Activated T-cell treated with anti-CD3 and anti-CD28 coated beads, Interleukin-2, amount 50 U/mL, for 24 hours (primary cell): Measurements from ENCODE around the gene LRP3.
"Not testable (repeated sequence)": the region's sequence is repeated elsewhere in the genome, so short reads cannot be mapped to it uniquely, and the experiment has no call there.

Source experiments
- DNase-seq: peaks from one replicate; pipeline ENCODE4 v3.0.0-alpha.2; 2020
- H3K27ac Mint-ChIP-seq: 2 replicates; pipeline ENCODE4 v1.8.0; 2020; ENCODE audit warnings: mild to moderate bottlenecking, mixed read lengths
- H3K27me3 Mint-ChIP-seq: 2 replicates; pipeline ENCODE4 v1.8.0; 2020; ENCODE audit warnings: mixed read lengths
- H3K36me3 Mint-ChIP-seq: 2 replicates; pipeline ENCODE4 v1.8.0; 2020; ENCODE audit warnings: low read depth, mixed read lengths
- H3K4me1 Mint-ChIP-seq: 2 replicates; pipeline ENCODE4 v1.8.0; 2020; ENCODE audit warnings: low read depth, mixed read lengths
- H3K4me3 Mint-ChIP-seq: 2 replicates; pipeline ENCODE4 v1.8.0; 2020; ENCODE audit warnings: mild to moderate bottlenecking, moderate library complexity, mixed read lengths
- H3K9me3 Mint-ChIP-seq: 2 replicates; pipeline ENCODE4 v1.8.0; 2020; ENCODE audit warnings: mixed read lengths

LRP3 gene

GRCh38 chr19:33168528-33168927, 25.6 kb upstream of the LRP3 start:
- H3K27ac Mint-ChIP-seq, result no peak overlapping the region
- no peaks in the 10 kb centered on the region for H3K27me3 Mint-ChIP-seq
- H3K4me3 Mint-ChIP-seq, result no peak overlapping the region

DNA sequence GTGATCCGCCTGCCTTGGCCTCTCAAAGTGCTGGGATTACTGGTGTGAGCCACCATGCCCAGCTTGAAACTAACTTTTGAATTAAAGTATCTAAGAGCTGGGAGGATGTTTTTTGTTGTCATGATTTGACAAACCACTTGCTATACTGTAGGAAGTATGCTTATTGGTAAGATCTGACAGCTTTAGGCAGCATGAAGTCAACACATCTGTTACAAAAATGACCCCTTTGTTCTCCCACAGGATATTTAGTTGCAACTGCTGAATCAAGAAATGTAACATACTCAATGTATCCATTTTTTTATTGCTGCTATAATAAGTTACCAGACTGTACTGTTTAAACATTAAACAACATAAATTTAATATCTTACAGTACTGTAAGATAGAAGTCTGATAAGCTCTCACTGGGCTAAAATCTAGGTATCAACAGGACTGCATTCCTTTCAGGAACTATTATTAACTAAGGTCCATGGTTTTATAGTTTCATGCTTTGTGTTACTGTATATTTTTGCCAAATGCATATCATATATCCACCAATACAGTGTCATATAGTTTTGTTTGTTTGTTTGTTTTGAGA, 22.8 kb upstream of the LRP3 start:
- Mint-ChIP-seq H3K4me3 (no peak overlapping the region), H3K4me1 (peaks cover 38% of the 10 kb centered on the region), H3K27me3 (no peaks in the 10 kb centered on the region), H3K27ac (no peak overlapping the region), H3K36me3 (peaks cover 22% of the 10 kb centered on the region), H3K9me3 (peaks cover 13% of the 10 kb centered on the region)
- no peak for DNase-seq

More at GRCh38 chr19:33168528-33168927, 25.6 kb upstream of the LRP3 start:
- no peak for DNase-seq
- H3K9me3 Mint-ChIP-seq, result peaks cover 13% of the 10 kb centered on the region
- peaks cover 17% of the 10 kb centered on the region for H3K36me3 Mint-ChIP-seq
- H3K4me1 Mint-ChIP-seq, result peaks cover 19% of the 10 kb centered on the region

GRCh38 chr19:33171916-33172359, 22.2 kb upstream of the LRP3 start:
- no peak overlapping the region for H3K27ac Mint-ChIP-seq
- peaks cover 24% of the 10 kb centered on the region for H3K36me3 Mint-ChIP-seq
- H3K4me3 Mint-ChIP-seq, result no peak overlapping the region
- DNase-seq, result no peak
- H3K9me3 Mint-ChIP-seq, result peaks cover 13% of the 10 kb centered on the region
- peaks cover 40% of the 10 kb centered on the region for H3K4me1 Mint-ChIP-seq
- H3K27me3 Mint-ChIP-seq, result peaks cover 2% of the 10 kb centered on the region

GRCh38 chr19:33174186-33174585, 19.9 kb upstream of the LRP3 start:
- Mint-ChIP-seq H3K9me3 (peaks cover under 1% of the 10 kb centered on the region), H3K4me3 (no peak overlapping the region), H3K36me3 (peaks cover 16% of the 10 kb centered on the region), H3K4me1 (peaks cover 51% of the 10 kb centered on the region), H3K27me3 (peaks cover 2% of the 10 kb centered on the region), H3K27ac (no peak overlapping the region)
- DNase-seq, result no peak

DNA sequence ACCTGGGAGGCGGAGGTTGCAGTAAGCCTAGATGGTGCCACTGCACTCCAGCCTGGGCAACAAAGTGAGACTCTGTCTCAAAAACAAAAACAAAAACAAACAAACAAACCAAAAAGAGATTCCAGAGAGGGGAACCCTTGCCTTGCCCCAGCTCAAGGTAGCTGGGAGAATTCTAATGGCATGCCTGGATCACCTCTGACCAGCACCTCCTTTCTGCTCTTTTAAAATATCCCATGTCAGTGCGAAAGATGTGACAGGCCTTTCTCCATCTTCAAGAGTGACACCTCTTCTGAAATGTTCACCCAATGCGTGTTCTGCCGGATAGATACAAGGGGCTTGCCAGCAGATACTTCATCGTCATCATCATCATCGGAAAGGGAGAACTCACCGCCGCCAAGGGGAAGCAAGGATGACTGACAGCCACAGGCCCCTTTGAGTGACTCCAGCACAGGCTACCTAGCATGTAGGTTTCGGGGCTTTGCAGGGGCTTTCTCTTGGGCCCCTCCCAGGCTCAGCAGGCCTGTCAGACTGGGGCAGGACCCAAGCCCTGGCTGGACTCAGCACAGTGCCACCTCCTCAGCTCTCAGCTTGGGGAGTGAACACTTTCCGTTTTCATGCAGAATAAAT, 18.9 kb upstream of the LRP3 start:
- Mint-ChIP-seq H3K36me3 (peaks cover 14% of the 10 kb centered on the region), H3K9me3 (no peaks in the 10 kb centered on the region), H3K4me3 (peak overlapping the region; percentile 94), H3K4me1 (peaks cover 51% of the 10 kb centered on the region), H3K27me3 (peaks cover 2% of the 10 kb centered on the region), H3K27ac (peak overlapping the region; percentile 97)
- DNase-seq, result no peak

DNA sequence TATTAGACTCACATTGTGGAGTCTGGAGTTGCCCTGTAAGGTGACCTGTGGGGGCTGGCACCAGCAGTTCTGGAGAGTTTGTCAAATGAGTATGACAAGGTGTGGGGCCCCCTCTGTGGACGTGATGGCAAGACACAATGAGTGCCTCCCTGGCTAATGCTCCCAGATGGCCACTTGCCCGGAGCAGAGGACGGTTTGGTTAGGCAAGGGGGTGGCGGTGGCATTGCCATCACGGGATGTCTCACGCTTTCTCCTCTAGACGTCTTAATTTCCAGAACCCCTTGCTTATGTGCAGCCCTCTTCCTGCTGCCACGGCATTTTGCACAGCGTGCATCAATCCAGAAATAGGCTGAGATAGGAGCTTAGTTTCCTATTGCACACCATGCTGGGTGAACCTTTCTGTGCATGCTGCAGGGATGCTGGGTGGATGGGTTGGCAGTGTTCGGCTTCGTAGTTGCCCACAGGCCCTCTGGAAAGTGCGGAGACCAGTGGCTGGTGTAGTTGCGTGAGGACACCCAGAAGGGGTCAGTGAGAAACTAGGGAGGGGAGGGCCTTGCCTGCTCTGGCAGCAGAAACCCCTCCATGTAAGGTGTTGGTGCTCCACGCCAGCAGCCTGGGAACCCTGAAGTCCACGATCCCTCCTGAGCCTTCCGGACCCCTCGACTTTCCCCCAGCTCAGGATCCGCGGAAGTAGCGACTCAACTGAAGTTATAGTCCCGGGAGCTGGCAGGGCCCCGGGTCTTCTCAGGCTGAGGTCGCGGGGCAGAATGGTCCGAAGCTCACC, 18.1 kb upstream of the LRP3 start:
- H3K4me3 Mint-ChIP-seq, result peak overlapping the region; percentile 94
- peak overlapping the region; percentile 97 for H3K27ac Mint-ChIP-seq
- no peak for DNase-seq
- no peaks in the 10 kb centered on the region for H3K9me3 Mint-ChIP-seq
- H3K27me3 Mint-ChIP-seq, result peaks cover 2% of the 10 kb centered on the region
- peaks cover 51% of the 10 kb centered on the region for H3K4me1 Mint-ChIP-seq
- peaks cover 14% of the 10 kb centered on the region for H3K36me3 Mint-ChIP-seq

GRCh38 chr19:33176670-33177416, 17.3 kb upstream of the LRP3 start:
- peaks cover 2% of the 10 kb centered on the region for H3K27me3 Mint-ChIP-seq
- H3K4me1 Mint-ChIP-seq, result peaks cover 51% of the 10 kb centered on the region
- peak overlapping the region; percentile 97 for H3K27ac Mint-ChIP-seq
- no peaks in the 10 kb centered on the region for H3K9me3 Mint-ChIP-seq
- peak; percentile 99 for DNase-seq
- H3K4me3 Mint-ChIP-seq, result peak overlapping the region; percentile 94
- peaks cover 14% of the 10 kb centered on the region for H3K36me3 Mint-ChIP-seq

DNA sequence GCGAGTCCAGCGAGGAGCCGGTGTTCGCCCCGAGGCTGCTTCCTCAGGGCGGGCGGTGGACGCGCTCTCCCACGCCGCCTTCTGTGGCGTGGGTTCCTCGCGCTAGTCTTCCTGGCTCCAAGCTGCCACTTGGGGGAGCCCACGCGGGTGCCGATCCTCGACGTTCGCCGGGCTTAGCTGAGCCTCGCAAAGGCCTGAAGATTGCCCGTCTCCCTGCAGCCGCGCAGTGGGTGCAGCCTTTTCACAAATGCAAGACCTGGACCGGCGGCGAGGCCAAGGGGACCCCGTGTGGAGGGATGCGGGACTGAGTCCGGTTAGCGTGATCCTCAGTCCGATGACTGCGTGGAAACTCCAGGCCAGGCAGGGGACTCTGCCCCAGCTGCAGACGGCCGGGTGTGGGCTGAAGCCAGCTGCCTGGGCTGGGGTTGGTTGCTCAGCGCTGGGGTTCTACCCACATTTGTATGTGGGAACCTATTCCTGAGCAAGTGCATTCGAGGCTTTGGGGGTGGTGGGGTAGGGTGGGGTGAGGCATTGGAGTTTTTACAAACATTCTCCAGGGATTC, 16.6 kb upstream of the LRP3 start:
- H3K4me1 Mint-ChIP-seq, result peaks cover 45% of the 10 kb centered on the region
- no peaks in the 10 kb centered on the region for H3K9me3 Mint-ChIP-seq

GRCh38 chr19:33186431-33187182, 7.5 kb upstream of the LRP3 start:
- no peak overlapping the region for H3K4me3 Mint-ChIP-seq

More for the DNA sequence above, 16.6 kb upstream of the LRP3 start:
- Mint-ChIP-seq H3K27me3 (peaks cover 2% of the 10 kb centered on the region), H3K36me3 (peaks cover 9% of the 10 kb centered on the region), H3K4me3 (peak overlapping the region; percentile 94), H3K27ac (peak overlapping the region; percentile 97)
- no peak for DNase-seq

GRCh38 chr19:33187183-33187540, 7.0 kb upstream of the LRP3 start:
- Mint-ChIP-seq H3K4me1 (peaks cover 10% of the 10 kb centered on the region), H3K4me3 (no peak overlapping the region), H3K9me3 (no peaks in the 10 kb centered on the region), H3K27me3 (peaks cover 13% of the 10 kb centered on the region), H3K36me3 (no peaks in the 10 kb centered on the region), H3K27ac (no peak overlapping the region)
- no peak for DNase-seq

More at GRCh38 chr19:33186431-33187182, 7.5 kb upstream of the LRP3 start:
- H3K27me3 Mint-ChIP-seq, result peaks cover 7% of the 10 kb centered on the region
- no peaks in the 10 kb centered on the region for H3K9me3 Mint-ChIP-seq
- no peak overlapping the region for H3K27ac Mint-ChIP-seq
- no peak for DNase-seq
- no peaks in the 10 kb centered on the region for H3K36me3 Mint-ChIP-seq
- H3K4me1 Mint-ChIP-seq, result peaks cover 10% of the 10 kb centered on the region

DNA sequence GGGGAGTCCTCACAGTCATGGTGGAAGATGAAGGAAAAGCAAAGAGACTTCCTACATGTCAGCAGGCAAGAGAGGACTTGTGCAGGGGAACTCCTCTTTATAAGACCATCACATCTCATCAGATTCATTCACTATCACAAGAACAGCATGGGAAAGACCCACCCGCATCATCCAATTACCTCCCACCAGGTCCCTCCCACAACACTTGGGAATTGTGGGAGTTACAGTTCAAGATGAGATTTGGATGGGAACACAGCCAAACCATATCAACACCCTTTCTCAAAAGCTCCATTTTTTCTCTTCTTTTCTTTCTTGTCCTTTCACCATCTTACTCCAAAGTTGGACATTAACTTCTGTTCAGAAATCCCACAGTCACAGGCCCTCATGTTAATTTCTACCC, 4.7 kb upstream of the LRP3 start:
- Mint-ChIP-seq H3K27me3 (peaks cover 30% of the 10 kb centered on the region), H3K27ac (no peak overlapping the region), H3K4me1 (peaks cover 11% of the 10 kb centered on the region), H3K4me3 (no peak overlapping the region), H3K36me3 (no peaks in the 10 kb centered on the region), H3K9me3 (no peaks in the 10 kb centered on the region)
- no peak for DNase-seq

DNA sequence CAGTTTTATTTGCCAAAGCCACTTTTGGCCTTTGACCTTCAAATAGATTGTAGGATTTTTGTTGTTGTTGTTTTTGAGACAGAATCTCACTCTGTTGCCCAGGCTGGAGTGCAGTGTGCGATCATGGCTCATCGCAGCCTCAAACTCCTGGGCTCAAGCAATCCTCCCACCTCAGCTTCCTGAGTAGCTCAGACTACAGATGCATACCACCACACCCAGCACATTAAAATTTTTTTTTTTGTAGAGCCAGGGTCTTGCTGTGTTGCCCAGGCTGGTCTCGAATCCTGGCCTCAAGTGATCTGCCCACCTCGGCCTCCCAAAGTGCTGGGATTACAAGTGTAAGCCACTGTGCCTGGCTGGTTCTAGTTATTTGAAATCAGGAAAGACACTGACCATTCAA, 3.0 kb upstream of the LRP3 start:
- H3K4me3 Mint-ChIP-seq, H3K36me3 Mint-ChIP-seq, DNase-seq, H3K27ac Mint-ChIP-seq, H3K9me3 Mint-ChIP-seq: not testable (repeated sequence)
- Mint-ChIP-seq H3K4me1 (peaks cover 11% of the 10 kb centered on the region), H3K27me3 (peaks cover 40% of the 10 kb centered on the region)

- no peaks in the 10 kb centered on the region for H3K36me3 Mint-ChIP-seq
- peaks cover 8% of the 10 kb centered on the region for H3K4me1 Mint-ChIP-seq
- H3K4me3 Mint-ChIP-seq, result no peak overlapping the region
- peaks cover 43% of the 10 kb centered on the region for H3K27me3 Mint-ChIP-seq
- DNase-seq, result no peak
- H3K9me3 Mint-ChIP-seq, result no peaks in the 10 kb centered on the region
- no peak overlapping the region for H3K27ac Mint-ChIP-seq
These were observed 2.6 kb upstream of the LRP3 start for GRCh38 chr19:33191501-33191900.

DNA sequence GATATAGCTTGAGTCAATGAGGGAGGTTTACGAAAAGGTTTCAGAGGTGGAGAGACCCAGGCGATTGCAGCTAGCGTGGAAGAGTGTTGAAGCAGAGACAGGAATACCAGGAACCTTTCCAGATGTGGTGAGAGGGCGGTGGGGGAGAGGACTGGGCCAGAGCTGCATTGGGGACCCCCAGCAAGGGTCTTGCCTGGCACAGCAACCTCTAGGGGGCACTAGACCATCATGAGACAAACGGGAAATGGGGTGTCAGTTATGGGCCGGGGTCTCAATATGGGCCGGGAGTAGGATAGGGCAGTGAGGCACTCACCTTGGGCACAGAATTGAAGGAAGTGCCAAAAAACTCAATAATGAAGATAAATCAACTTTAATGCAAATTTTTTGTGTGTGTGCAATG, 2.1 kb upstream of the LRP3 start:
- DNase-seq, result no peak
- no peaks in the 10 kb centered on the region for H3K9me3 Mint-ChIP-seq
- peaks cover 48% of the 10 kb centered on the region for H3K27me3 Mint-ChIP-seq
- H3K27ac Mint-ChIP-seq, result no peak overlapping the region
- H3K36me3 Mint-ChIP-seq, result no peaks in the 10 kb centered on the region
- peaks cover 3% of the 10 kb centered on the region for H3K4me1 Mint-ChIP-seq
- H3K4me3 Mint-ChIP-seq, result no peak overlapping the region
